GM10266 (cell line): ENCODE measurements around the gene NHEJ1.

ENCODE experiments used
- DNase-seq: peaks from one replicate; pipeline ENCODE4 v3.0.0; 2012; ENCODE audit errors: extremely low spot score
- TF ChIP-seq, protein P1 (sequence below): IDR thresholded peaks from 2 replicates; pipeline ENCODE4 v1.5.1; 2012; ENCODE audit warnings: mild to moderate bottlenecking, low read depth; ENCODE audit not compliant: control insufficient read depth, insufficient read depth; ENCODE audit errors: missing control alignments

Gene NHEJ1

GRCh38 chr2:219060821-219061791 lies 99.5 kb downstream of the NHEJ1 start, which contains the start of gene IHH:
TSS of gene IHH (minus strand) at chr2:219060921. CDS start at chr2:219060467, 454 bp downstream.
- peak; percentile 47 for DNase-seq
- TF ChIP-seq, protein P1, sequence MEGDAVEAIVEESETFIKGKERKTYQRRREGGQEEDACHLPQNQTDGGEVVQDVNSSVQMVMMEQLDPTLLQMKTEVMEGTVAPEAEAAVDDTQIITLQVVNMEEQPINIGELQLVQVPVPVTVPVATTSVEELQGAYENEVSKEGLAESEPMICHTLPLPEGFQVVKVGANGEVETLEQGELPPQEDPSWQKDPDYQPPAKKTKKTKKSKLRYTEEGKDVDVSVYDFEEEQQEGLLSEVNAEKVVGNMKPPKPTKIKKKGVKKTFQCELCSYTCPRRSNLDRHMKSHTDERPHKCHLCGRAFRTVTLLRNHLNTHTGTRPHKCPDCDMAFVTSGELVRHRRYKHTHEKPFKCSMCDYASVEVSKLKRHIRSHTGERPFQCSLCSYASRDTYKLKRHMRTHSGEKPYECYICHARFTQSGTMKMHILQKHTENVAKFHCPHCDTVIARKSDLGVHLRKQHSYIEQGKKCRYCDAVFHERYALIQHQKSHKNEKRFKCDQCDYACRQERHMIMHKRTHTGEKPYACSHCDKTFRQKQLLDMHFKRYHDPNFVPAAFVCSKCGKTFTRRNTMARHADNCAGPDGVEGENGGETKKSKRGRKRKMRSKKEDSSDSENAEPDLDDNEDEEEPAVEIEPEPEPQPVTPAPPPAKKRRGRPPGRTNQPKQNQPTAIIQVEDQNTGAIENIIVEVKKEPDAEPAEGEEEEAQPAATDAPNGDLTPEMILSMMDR = no peak

GRCh38 chr2:219059725-219060682 lies 100.6 kb downstream of the NHEJ1 start:
- DNase-seq = peak; percentile 48
- TF ChIP-seq, protein P1 = no peak

DNA sequence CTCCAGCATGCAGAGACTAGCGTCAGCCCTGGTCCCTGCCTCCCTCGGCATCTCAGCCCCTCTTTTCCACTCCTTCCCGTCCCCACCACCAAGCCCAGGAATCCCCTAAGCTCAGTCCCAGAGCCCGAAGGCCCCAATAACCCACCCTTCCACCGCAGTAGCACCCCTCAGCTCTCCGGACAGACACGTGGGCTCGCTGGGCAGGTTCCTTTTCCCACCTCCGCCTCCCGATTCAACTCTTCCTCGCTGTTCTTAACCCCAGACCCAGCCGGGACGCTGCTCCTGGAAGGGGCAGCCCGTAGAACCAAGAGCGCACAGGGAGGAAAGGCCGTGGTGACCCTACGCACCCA lies 101.3 kb downstream of the NHEJ1 start:
- DNase-seq = no peak
- TF ChIP-seq, protein P1 = no peak

- DNase-seq = peak; percentile 34
- TF ChIP-seq, protein P1 = no peak
Measured at GRCh38 chr2:219058541-219059374, 101.9 kb downstream of the NHEJ1 start.

- peak; percentile 93 for DNase-seq
- TF ChIP-seq, protein P1 = peak; percentile 99
Measured at GRCh38 chr2:219057709-219058540, 102.7 kb downstream of the NHEJ1 start.
